SU-DHL-6 (cell line): ENCODE results near the gene GEMIN5.
"Not testable (repeated sequence)": the region's sequence is repeated elsewhere in the genome, so short reads cannot be mapped to it uniquely, and the experiment has no call there.

Source experiments
- H2AFZ ChIP-seq: fragments of 200-600 bp; sonication (generic); 2 replicates; pipeline ENCODE4 v1.6.1; 2014; ENCODE audit warnings: low read depth, mild to moderate bottlenecking, moderate library complexity, mixed read lengths, antibody characterized with exemption, low read length; ENCODE audit not compliant: severe bottlenecking
- H3F3A ChIP-seq: fragments of 200-600 bp; shearing (Covaris generic); 2 replicates; pipeline ENCODE4 v1.6.0; 2016; ENCODE audit warnings: antibody characterized with exemption, mild to moderate bottlenecking; ENCODE audit not compliant: insufficient read depth
- H3K27ac ChIP-seq: fragments of 200-600 bp; sonication (generic); 2 replicates; pipeline ENCODE4 v1.5.1; 2016; ENCODE audit warnings: low read depth, mild to moderate bottlenecking, low read length, moderate library complexity, mixed read lengths
- H3K27me3 ChIP-seq: fragments of 200-600 bp; sonication (generic), shearing (Covaris generic); 2 replicates; pipeline ENCODE4 v1.6.0; 2014; ENCODE audit warnings: mild to moderate bottlenecking, low read length
- H3K36me3 ChIP-seq: fragments of 200-600 bp; sonication (generic); 2 replicates; pipeline ENCODE4 v1.6.1; 2014; ENCODE audit warnings: mild to moderate bottlenecking, low read length, mixed read lengths
- H3K4me2 ChIP-seq: fragments of 300-600, 200-600 bp; shearing (Covaris generic), sonication (generic); 2 replicates; pipeline ENCODE4 v1.6.0; 2014; ENCODE audit warnings: low read length, low read depth, mild to moderate bottlenecking; ENCODE audit not compliant: poor library complexity, severe bottlenecking
- H3K4me3 ChIP-seq: fragments of 200-600 bp; sonication (generic); 2 replicates; pipeline ENCODE4 v1.5.1; 2014; ENCODE audit warnings: antibody characterized with exemption, low read length, mild to moderate bottlenecking, mixed read lengths; ENCODE audit not compliant: insufficient read depth, poor library complexity, severe bottlenecking
- H3K79me2 ChIP-seq: fragments of 200-600 bp; sonication (generic); 2 replicates; pipeline ENCODE4 v1.6.1; 2014; ENCODE audit warnings: mild to moderate bottlenecking, low read length, moderate library complexity; ENCODE audit not compliant: insufficient read depth
- H3K9ac ChIP-seq: fragments of 200-600 bp; sonication (generic); 2 replicates; pipeline ENCODE4 v1.7.0; 2014; ENCODE audit warnings: mild to moderate bottlenecking, low read length
- H3K9me2 ChIP-seq: fragments of 200-600 bp; sonication (generic); replicated peaks from 2 replicates; pipeline ENCODE4 v1.6.1; 2014; ENCODE audit warnings: low read length; ENCODE audit not compliant: insufficient read depth
- H3K9me3 ChIP-seq: fragments of 200-600 bp; sonication (generic); 2 replicates; pipeline ENCODE4 v1.6.1; 2014; ENCODE audit warnings: low read length, mixed read lengths; ENCODE audit not compliant: insufficient read depth
- H4K20me1 ChIP-seq: fragments of 200-600 bp; sonication (generic); 2 replicates; pipeline ENCODE4 v1.6.1; 2014; ENCODE audit warnings: low read depth, mild to moderate bottlenecking, antibody characterized with exemption, low read length, moderate library complexity, mixed read lengths
- EZH2phosphoT487 ChIP-seq: fragments of 200-600 bp; sonication (generic), shearing (Covaris generic); conservative IDR thresholded peaks from 2 replicates; pipeline ENCODE4 v1.6.1; 2018; ENCODE audit warnings: mild to moderate bottlenecking, antibody characterized with exemption, low read length, moderate library complexity, mixed read lengths
- TF ChIP-seq, protein P1 (sequence below): fragments of 200-600 bp; sonication (generic); IDR thresholded peaks from one replicate; pipeline ENCODE4 v1.5.1; 2017; ENCODE audit warnings: antibody characterized with exemption, mild to moderate bottlenecking, low read length, moderate library complexity; ENCODE audit not compliant: insufficient read depth, poor library complexity, severe bottlenecking

GEMIN5 gene

GRCh38 chr5:154937718-154938466 is at the start of gene GEMIN5:
Gene GEMIN5, minus strand, starts transcription at chr5:154938211. Its CDS starts 78 bp downstream, at chr5:154938133.
- Histone ChIP-seq H2AFZ (peak within 1 kb of the TSS; percentile 82), H3K9me3 (no peaks in the 10 kb centered on the region), H3K27ac (peak within 1 kb of the TSS; percentile 20; the same call in 1 of the 2 replicates), H3K36me3 (peaks cover 5% of the 10 kb centered on the region; the same call in 1 of the 2 replicates), H3K4me3 (peak within 1 kb of the TSS; percentile 85), H3F3A (peaks cover 10% of the 10 kb centered on the region), H3K9me2 (no peaks in the 10 kb centered on the region), H3K4me2 (peak within 1 kb of the TSS; percentile 94), H3K9ac (peak within 1 kb of the TSS; percentile 91), H3K27me3 (no peaks in the 10 kb centered on the region), H4K20me1 (no peaks in the 10 kb centered on the region), H3K79me2 (peaks cover 55% of the 10 kb centered on the region)
- TF ChIP-seq, protein P1, sequence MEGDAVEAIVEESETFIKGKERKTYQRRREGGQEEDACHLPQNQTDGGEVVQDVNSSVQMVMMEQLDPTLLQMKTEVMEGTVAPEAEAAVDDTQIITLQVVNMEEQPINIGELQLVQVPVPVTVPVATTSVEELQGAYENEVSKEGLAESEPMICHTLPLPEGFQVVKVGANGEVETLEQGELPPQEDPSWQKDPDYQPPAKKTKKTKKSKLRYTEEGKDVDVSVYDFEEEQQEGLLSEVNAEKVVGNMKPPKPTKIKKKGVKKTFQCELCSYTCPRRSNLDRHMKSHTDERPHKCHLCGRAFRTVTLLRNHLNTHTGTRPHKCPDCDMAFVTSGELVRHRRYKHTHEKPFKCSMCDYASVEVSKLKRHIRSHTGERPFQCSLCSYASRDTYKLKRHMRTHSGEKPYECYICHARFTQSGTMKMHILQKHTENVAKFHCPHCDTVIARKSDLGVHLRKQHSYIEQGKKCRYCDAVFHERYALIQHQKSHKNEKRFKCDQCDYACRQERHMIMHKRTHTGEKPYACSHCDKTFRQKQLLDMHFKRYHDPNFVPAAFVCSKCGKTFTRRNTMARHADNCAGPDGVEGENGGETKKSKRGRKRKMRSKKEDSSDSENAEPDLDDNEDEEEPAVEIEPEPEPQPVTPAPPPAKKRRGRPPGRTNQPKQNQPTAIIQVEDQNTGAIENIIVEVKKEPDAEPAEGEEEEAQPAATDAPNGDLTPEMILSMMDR: no peak
- no peak for TF ChIP-seq EZH2phosphoT487

GRCh38 chr5:154986151-154986550 is 48.1 kb upstream of the GEMIN5 start:
- H3K9ac ChIP-seq: no peak overlapping the region
- no peaks in the 10 kb centered on the region for H3K27me3 ChIP-seq
- no peaks in the 10 kb centered on the region for H3K9me2 ChIP-seq
- H3K79me2 ChIP-seq: no peaks in the 10 kb centered on the region
- H3K27ac ChIP-seq: no peak overlapping the region
- H3K9me3 ChIP-seq: no peaks in the 10 kb centered on the region
- H3K36me3 ChIP-seq: no peaks in the 10 kb centered on the region
- H3K4me3 ChIP-seq: no peak overlapping the region
- H4K20me1 ChIP-seq: no peaks in the 10 kb centered on the region
- TF ChIP-seq, protein P1: no peak
- no peak for TF ChIP-seq EZH2phosphoT487
- no peak overlapping the region for H3K4me2 ChIP-seq
- H3F3A ChIP-seq: no peaks in the 10 kb centered on the region
- no peak overlapping the region for H2AFZ ChIP-seq

DNA sequence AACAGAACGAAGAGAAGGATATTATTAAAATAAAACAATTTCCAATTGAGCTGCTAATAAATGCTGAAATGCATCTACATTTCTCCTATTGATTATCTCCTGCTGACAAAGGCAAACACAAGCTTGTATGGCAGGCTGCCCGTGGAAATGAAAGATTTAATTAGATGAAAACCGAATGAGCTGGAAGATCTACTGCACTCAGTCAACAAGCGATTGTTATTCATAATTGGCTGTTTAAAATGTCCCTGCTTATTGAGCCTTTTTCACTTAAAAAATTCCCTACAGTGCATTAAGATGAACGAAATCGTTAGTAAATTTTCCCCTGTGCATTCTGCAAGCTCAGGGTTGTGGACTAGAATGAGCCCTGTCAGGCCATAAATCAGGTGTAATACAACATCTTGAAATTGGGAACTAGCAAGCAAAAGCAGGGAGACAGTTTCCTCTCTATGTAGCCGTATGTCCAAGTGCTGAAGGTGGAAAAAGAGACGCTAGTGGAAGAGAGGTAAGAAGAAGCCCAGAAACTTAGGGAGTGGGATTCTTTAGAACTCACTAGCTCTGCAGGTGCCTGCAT is 47.0 kb upstream of the GEMIN5 start:
- H3K27me3 ChIP-seq: no peaks in the 10 kb centered on the region
- no peaks in the 10 kb centered on the region for H3K9me3 ChIP-seq
- H3K36me3 ChIP-seq: no peaks in the 10 kb centered on the region
- no peak for TF ChIP-seq EZH2phosphoT487
- TF ChIP-seq, protein P1: no peak
- no peak overlapping the region for H3K4me2 ChIP-seq
- H3F3A ChIP-seq: no peaks in the 10 kb centered on the region
- H3K9me2 ChIP-seq: no peaks in the 10 kb centered on the region
- H3K4me3 ChIP-seq: no peak overlapping the region
- no peak overlapping the region for H2AFZ ChIP-seq
- no peaks in the 10 kb centered on the region for H3K79me2 ChIP-seq
- no peaks in the 10 kb centered on the region for H4K20me1 ChIP-seq
- no peak overlapping the region for H3K27ac ChIP-seq
- H3K9ac ChIP-seq: no peak overlapping the region

GRCh38 chr5:154978294-154978693 is 40.3 kb upstream of the GEMIN5 start:
- H3K9me3 ChIP-seq, H2AFZ ChIP-seq, H3K79me2 ChIP-seq, H4K20me1 ChIP-seq, H3K9me2 ChIP-seq, H3K9ac ChIP-seq, H3K4me3 ChIP-seq, H3K4me2 ChIP-seq, H3K27ac ChIP-seq, H3K27me3 ChIP-seq, H3K36me3 ChIP-seq, H3F3A ChIP-seq: not testable (repeated sequence)
